ENCODE data around the gene BRIP1. TPM values are rescaled to one million over a fixed set of nuclear protein-coding genes. Genes with fewer than 3 reads are reported as not detected.
"Not testable (repeated sequence)": the region's sequence is repeated elsewhere in the genome, so short reads cannot be mapped to it uniquely, and the experiment has no call there.

The BRIP1 gene
- 0.45 TPM for total RNA-seq
- long read RNA-seq, partial matches to known transcripts: 0 of 1 reads
- long read RNA-seq, other reads (novel, unspliced or antisense): 1 of 1 reads

DNA sequence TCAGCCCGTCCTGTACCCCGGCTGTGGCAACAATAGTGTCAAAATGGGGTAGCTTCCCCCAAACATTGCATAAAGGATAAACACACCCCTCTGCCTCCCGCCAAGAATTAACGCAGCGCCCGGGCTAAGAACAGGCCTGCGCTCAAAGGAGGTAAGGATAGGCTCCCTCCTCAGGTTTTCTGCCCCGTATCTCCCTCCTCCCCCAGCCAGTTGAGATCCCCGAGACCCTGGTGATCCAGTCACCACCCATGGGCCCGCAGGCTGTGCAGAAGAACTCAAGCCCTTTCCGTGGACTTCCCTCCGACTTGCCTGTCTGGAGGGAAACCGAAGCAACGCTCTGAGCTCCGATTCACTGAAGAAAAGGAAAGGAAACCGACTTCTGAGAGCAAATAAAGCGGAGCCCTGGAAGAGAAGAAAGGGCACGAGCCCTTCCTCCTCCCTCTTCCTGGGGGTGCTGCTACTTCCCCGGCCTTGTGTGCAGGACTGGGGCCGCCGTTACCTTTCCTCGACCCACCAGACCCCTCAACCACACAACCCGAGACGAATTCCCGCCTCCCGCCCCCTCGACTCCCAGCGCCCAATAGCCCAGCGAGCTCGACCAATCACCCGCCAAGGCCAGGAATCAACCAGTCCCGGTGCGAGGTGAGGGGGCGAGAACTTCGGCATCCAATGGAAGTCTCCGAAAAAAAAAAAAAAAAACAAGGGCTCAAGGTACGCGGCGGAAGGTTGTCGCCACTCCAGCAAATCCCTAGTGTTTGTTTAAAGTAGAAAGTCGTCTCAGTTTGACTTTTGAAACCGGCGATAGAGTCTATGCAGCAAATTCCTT, at the start of gene BRIP1:
Gene BRIP1 (minus strand): TSS at position 554 of the 826 bp plus-strand sequence. CDS start 1,989 bp downstream, outside the sequence.
- peak; percentile 93 for DNase-seq (ENCODE audit: low spot score)

DNA sequence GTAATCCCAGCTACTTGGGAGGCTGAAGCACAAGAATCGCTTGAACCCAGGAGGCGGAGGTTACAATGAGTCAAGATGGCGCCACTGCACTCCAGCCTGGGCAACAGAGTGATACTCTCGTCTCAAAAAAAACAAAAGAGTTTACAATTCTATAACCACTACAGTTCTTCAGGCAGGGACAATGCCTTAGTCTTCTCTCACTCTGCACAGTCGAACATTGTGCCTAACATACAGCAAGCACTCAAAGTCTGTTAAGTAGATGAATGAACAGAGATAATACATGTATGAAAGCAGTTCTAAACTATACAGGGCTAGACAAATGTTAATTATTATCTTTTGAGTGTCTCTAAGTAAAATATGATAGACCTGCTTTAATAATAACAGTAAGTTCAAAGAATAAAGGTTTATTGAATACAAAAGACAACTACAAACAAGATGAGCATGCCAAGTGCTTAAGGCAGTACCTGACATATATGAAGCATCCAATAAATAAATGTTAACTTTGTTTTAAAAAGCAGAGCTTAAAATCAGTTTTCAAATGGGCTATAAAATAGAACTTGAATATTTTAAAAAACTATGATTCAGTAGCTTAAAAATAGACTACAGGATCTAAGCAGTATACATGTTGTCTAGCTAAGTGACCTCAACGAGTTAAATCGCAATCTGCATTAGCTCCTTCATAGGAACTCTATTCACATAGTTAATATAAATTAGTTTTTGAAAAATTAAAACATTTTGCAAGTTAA, 45.1 kb upstream of the BRIP1 start:
- DNase-seq (ENCODE audit: low spot score): no peak

DNA sequence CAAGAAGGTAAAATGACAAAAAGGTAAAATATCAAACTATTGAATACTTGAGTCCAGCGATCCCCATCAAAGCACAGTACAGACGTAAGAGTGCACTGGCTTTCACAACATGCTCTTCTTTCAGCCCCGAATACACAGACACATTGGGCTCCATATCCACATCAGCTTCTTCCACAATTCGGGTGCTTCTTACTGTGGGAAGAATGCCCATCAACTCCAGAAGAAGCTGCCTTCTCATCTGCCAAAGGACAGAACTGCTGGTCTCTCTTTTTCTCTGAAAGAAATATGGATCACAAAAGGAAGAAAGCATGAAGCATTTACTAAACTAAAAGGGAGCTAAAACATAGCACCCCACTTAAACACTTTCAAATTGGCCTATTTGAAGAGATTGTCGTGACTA, 44.0 kb upstream of the BRIP1 start:
- no peak for DNase-seq (ENCODE audit: low spot score)

DNA sequence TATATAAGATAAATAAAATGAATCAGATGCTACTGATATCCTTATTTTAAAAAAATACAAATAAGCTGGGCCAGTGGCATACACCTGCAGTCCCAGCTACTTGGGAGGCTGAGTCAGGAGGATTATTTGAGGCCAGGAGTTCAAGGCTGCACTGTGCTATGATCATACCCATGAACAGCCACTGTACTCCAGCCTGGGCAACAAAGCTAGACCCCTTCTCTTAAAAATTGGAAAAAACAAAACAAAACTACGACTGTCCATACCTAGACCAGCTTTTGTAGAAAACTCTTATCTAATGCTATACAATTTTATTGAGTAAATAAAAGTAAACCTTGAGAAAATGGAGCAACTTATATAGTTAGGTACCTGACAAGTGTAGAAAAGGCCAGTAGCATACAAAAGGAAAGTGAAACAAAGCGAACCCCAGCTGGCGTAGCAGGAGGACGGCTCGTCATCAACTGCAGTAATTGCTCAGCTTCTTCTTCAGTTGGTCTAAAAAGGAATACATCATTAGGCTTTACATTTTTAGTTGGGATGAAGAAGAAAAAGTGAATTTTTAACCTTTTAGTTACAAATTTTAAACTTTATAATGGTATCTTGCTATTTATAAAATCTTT, 40.9 kb upstream of the BRIP1 start:
- no peak for DNase-seq (ENCODE audit: low spot score)

DNA sequence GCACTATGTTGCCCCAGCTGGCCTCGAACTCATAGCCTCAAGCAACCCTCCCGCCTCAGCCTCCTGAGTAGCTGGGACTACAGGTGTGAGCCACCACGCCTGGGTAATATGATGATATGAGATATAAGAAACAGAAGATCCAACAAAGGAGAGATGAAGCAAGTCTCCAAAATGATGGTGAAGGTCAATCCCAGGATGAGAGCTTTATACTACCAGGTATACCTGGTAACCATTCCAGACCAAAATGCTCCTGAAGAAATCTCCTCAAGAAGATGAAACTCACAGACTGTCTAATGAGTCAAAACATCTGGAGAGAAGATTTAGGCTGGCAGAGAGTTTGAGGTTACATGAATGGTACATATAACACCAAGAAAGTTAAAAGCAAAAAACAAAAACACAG, 39.9 kb upstream of the BRIP1 start:
- no peak for DNase-seq (ENCODE audit: low spot score)

DNA sequence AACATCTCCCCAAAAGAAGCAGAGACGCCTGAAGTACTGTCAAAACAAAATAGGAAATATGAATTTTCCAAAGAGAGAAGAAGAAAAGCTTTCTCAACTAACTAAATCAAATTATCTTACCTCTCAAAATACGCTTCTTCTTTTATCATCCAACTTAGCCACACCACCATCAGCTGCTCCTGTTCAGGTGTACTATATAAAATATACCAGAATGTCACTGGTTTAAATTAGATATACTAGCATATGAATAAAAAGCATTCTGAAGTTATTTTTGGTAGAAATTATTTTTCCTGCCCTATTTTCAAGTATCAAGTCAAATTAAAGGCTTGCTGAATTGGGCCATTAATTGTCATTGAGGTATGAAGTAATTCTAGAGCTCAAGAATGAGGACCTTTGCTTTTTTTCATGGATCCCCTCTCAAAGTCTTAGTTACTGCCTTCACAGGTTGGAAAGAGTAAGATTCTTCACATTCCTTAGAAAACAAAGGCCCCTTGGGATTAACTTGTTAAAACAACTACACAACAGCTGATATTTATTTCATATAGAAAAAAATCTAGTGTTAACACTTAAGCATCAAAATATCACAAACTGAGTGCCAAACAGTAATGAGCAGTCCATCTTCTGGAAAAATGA, 34.3 kb upstream of the BRIP1 start:
- no peak for DNase-seq (ENCODE audit: low spot score)

DNA sequence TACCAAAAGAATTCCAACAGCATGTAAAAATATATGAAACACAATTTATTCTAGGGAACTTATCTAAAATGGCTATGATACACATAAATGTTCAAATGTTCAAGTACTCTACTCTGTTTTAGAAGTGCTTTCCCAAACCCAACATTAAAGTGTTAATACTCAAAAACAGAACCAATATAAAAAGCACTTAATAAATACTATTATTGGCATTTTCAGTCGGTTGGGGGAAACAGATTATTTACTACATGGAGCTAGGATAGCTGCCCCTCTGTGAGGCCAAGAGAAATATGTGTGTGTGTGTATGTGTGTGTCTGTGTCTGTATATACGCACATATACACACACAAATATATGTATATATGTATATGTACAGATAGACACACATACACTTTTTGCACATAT, 32.1 kb upstream of the BRIP1 start:
- no peak for DNase-seq (ENCODE audit: low spot score)

DNA sequence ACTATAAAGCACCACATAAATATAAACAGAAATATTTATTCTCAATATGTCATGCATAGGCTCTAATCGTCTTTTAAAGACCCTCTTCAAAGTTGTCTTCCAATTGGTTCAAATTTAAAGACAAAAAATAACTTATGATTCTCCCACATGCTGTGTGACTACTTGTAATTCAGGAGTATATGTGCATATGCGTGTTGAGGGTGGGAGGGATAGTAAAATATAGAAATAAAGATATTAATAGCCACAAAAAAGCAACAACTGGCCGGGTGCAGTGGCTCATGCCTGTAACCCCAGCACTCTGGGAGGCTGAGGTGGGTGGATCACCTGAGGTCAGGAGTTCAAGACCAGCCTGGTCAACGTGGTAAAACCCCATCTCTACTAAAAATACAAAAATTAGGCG, 31.0 kb upstream of the BRIP1 start:
- DNase-seq (ENCODE audit: low spot score): not testable (repeated sequence)

DNA sequence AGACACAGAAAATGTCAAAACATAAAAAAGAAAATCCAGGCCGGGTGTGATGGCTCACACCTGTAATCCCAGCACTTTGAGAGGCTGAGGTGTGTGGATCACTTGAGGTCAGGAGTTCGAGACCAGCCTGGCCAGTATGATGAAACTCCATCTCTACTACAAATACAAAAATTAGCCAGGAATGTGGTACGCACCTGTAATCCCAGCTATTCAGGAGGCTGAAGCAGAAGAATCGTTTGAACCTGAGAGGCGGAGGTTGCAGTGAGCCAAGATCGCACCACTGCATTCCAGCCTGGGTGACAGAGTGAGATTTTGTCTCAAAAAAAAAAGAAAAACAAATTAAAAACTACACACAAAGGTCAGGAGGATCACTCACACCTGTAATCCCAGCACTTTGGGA, 24.4 kb upstream of the BRIP1 start:
- not testable (repeated sequence) for DNase-seq (ENCODE audit: low spot score)

DNA sequence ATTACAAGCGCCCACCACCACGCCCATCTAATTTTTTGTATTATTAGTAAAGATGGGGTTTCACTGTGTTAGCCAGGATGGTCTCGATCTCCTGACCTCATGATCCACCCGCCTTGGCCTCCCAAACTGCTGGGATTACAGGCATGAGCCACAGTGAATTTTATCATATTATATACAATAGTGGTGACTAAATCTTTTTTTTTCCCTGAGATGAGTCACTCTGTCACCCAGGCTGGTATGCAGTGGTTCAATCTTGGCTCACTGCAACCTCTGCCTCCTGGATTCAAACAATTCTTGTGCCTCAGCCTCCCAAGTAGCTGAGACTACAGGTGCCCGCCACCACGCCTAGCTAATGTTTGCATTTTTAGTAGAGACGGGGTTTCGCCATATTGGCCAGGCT, 22.5 kb upstream of the BRIP1 start:
- DNase-seq (ENCODE audit: low spot score): not testable (repeated sequence)

DNA sequence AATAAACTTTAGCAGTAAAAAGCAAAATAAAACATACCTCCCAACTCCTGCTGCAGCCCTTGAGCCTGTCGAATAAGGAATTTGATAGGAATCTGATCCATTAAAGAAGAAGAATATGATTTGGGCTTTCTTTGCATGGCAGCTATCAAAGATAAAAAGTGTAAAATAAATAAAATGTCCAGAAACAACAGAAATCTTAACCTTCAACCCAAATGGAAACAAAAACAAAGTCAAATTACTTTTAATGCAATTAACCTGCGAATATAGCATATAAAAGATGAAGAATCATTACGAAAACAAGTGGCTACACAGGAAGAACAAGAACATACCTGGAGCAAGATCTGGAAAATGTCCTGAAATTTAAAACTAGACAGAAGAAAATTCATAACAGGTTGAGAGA, 21.5 kb upstream of the BRIP1 start:
- DNase-seq (ENCODE audit: low spot score): no peak

DNA sequence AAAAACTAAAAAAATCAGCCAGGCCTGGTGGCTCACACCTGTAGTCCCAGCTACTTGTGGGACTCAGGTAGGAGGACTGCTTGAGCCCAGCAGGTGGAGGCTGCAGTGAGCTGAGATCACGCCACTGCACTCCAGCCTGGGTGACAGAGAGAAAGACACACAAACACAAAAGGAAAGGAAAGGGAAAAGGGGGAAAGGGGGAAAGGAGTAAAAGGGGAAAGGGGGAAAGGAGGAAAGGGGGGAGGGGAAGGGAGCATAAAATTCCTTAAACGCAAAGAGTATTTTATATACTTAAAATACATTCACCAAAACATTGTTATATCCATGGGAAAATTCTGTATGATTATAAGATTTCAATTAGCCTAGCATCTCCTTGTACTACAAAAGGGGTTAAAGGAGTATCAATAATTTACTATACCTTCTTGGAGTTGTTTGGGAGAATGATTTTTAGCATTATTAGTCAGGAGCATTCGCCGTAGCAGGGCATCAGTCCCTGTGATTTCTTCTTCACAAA, 17.3 kb upstream of the BRIP1 start:
- no peak for DNase-seq (ENCODE audit: low spot score)

DNA sequence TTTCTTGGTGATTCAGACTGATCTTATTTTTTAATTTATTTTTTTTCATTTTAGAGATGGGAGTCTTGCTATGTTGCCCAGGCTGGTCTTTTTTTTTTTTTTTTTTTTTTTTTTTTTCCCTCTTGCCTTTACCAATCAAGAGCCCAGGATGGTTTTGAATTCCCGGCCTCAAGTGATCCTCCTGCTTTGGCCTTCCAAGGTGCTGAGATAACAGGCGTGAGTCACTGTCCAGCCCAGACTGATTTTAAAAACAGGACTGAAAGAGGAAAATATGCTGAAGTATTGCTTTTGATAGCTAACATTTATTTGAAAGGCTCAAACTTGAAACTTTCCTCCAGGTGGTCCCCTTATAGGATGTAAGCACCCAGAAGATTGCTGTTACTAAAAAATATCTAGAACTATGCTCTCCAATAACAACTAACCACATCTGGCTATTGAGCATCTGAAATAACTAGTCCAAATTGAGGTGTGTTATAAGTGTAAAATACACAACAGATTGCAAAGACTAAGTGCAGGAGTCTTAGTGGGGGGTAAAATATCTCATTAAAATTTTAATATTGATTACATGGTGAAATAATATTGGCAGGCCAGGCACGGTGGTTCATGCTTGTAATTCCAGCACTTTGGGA, 15.8 kb upstream of the BRIP1 start:
- no peak for DNase-seq (ENCODE audit: low spot score)

DNA sequence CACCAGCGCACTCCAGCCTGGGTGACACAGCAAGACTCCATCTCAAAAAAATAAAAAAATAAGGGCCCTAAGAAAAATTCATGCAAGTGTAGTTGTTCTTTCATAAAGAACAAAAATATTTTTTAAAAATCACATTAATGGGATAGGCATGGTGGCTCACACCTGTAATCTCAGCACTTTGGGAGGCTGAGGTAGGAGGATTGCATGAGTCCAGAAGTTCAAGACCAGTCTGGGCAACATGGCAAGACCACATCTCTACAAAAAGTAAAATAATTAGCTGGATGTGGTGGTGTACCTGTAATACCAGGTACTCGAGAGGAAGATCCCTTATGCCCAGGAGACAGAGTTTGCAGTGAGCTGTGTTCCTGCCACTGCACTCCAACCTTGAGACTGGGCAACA, 15.2 kb upstream of the BRIP1 start:
- DNase-seq (ENCODE audit: low spot score): no peak

DNA sequence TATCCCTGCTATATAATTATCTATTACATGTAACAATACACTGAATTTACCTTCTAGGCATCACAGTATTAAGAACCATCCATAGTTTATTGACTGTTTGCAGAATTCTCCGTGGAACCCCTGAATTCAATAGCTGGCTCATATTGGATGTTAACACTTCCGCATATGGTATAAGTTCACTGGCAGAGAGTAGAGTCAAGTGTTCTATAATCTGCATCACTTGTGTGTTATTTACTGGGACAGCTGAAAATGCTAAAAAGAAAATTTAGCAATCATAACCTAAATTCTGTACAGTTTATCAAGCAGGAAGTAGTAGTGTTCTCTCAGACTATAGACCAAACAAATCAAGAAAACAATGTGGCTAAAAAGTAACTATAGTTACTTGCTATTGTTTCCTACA, 14.5 kb upstream of the BRIP1 start:
- DNase-seq (ENCODE audit: low spot score): no peak

DNA sequence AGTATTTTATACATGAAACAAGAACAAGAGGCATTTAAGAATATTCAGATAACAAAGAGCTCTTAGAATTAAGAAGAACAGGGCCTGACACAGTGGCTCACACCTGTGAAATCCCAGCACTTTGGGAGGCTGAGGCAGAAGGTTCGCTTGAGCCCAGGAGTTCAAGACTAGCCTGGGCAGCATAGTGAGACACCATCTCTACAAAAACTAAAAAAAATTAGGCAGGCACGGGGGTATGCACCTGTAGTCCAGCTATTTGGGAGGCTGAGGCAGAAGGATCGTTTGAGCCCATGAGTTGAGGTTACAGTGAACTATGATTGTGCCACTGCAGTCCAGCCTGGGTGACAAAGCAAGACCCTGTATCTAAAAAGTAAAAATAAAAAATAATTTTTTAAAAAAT, 12.5 kb upstream of the BRIP1 start:
- DNase-seq (ENCODE audit: low spot score): no peak

DNA sequence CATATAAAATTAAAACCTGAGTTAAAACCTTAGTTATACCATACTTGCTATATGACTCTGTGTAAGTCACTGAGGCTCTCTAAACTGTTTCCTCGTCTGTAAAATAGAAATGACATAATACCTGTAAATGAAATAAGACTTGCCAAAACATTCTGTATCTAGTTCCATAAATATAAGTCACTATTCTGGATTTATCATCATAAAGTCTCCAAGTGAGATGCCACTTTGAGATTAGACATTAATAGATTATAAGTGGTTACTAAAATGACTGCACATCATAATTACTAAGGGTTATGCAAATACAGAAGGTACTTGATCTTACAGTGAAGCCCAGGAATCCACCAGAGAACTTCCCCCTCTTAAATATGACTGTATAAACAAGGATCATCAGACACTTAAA, 12.0 kb upstream of the BRIP1 start:
- no peak for DNase-seq (ENCODE audit: low spot score)

DNA sequence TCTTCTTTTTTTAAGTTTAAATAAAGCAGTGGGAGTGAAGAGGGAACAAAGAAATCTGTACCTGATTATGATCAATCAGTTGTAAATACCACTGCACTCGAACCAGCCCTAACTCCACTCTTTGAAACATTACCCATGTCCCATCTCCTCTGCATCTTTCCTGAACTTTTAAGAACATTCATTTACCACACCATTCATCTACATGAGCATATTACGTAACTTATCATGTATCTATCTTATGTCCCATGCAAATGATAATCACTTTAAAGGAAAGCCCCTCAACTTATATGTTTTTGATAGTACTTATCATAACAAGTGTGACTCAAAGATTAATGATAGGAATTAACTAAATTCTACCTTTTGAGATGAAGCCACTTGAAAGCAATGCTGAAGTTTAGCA, 10.7 kb upstream of the BRIP1 start:
- DNase-seq (ENCODE audit: low spot score): no peak

DNA sequence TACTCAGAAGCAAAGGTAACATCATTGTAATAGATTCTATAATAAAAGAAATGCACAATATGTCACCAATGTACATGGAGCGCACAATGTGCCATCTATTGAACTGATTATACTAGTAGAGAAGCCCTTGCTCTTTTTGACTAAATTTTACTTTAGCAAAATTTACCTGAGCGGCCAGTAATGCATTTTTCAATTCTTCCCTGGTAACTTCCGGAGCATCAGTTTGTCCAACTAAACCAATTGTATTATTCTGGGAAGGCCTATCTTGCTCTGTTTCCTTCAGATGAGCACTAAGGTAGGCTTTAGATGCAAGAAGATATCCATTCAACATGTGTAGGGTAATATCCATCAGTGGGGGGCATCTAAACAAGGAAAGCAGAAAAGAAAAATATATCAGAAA, 8.8 kb upstream of the BRIP1 start:
- no peak for DNase-seq (ENCODE audit: low spot score)

DNA sequence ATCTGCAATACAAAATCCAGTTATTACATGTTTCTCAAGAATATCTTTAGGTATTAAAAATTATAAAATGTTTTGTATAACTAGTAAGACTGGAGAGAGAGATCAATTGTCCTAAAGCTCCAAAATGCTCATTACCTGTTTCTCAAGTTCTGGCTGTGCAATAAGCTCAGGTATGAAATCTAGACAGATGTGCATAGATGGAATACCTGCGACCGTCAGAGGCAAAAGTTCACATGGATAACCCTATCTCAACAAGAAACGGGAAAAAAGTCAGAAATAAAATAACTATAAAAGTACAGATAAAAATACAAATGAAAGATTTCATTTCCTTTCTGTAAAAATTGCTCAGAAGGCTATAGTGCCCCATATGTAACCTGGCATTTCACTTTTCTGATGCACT, 5.8 kb upstream of the BRIP1 start:
- DNase-seq (ENCODE audit: low spot score): no peak

DNA sequence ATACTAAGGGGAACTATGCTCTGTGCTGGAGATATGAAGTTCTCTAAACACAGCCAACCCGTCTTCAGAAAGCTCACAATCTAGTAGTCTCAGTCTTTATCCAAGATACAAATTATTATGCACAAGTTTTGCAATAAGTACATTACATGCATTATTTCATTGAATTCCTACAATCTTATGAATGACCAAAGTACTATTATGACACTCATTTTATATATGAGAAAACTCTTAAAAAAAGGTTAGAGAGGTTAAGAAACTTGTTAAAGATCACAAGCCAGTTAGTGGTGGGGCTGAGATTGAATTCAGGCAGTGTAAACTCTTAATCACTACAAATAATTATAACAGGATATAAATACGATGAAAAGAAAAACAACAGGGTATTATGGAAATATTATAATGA, 4.7 kb upstream of the BRIP1 start:
- DNase-seq (ENCODE audit: low spot score): no peak
